ENCODE results near the gene ZNF804B. TPM values are rescaled to one million over a fixed set of nuclear protein-coding genes. Genes with fewer than 3 reads are reported as not detected.

ZNF804B gene
- total RNA-seq, 6 experiments from 2014 or later, result not detected

- ATAC-seq (peak; percentile 50 to 69 (median 59)), DNase-seq (no peak)
- H3K27ac ChIP-seq, result no peak overlapping the region
- no peaks in the 10 kb centered on the region for H3K9me3 ChIP-seq
- intact Hi-C loops (cut with DNase I), result no loop called here
- no peaks in the 10 kb centered on the region for H3K4me1 ChIP-seq
- H3K4me3 ChIP-seq, result no peak overlapping the region
- H3K36me3 ChIP-seq, result no peaks in the 10 kb centered on the region
- TF ChIP-seq POLR2A (IDR thresholded peaks at IDR 0.05) (no peak), CTCF (IDR thresholded peaks at IDR 0.05) (peak; percentile 55 to 70 (median 62))
- WGBS (ENCODE audit: insufficient coverage, low coverage, low lambda C conversion rate, missing lambda C conversion rate), result 56% methylated on average over 2 of the region's 2 CpGs
- no peaks in the 10 kb centered on the region for H3K27me3 ChIP-seq
These were observed 30.1 kb downstream of the ZNF804B start for GRCh38 chr7:88789480-88790064.

DNA sequence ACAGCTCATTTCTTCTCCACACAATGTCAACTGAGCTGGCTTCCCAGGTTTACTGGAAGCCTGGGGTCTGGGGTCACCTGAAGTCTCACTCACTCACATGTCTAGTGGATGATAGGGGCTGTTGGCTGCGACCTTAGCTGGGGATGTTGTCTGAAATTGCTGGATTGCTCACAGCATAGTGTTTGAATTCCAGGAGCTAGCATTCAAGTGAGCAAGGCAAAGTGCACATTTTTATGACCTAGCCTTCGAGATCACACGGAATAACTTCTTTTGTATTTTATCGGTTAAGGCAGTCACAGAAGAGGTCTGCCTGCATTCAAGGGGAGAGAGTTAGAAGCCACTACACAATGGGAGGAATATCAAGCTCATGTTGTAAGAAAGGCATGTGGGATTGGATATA lies 32.4 kb downstream of the ZNF804B start:
- peak; percentile 83 to 87 (median 84) for ATAC-seq
- intact Hi-C loops (cut with DNase I), result no loop called here
- Histone ChIP-seq H3K4me3 (peak overlapping the region in 2 of 3 donors; percentile 27 to 31), H3K4me1 (no peaks in the 10 kb centered on the region), H3K27ac (peak overlapping the region; percentile 18 to 61 (median 56)), H3K9me3 (no peaks in the 10 kb centered on the region), H3K27me3 (no peaks in the 10 kb centered on the region), H3K36me3 (no peaks in the 10 kb centered on the region)
- no peak for DNase-seq
- TF ChIP-seq POLR2A (IDR thresholded peaks at IDR 0.05), result no peak
- no peak for TF ChIP-seq CTCF (IDR thresholded peaks at IDR 0.05)
- 22% methylated on average over 4 of the region's 4 CpGs for WGBS (ENCODE audit: insufficient coverage, low coverage, low lambda C conversion rate, missing lambda C conversion rate)

DNA sequence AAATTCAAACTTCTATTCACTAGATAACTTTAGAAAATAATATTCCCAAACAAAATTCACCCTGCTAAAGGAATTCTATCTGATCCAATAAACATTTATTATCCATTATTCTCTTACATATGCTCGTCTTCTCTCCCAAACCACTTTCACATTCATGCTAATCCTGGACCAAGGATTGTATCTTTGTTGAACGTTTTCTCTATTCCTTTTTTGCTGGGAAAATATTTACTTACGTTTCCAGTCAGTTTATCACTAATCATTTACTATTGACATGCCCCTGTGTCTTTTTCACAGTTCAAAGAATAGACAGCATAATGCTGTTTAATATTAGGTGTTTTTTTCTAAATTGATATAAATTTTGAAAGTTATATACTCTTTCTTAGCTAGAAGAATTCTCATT lies 32.9 kb downstream of the ZNF804B start:
- H3K27me3 ChIP-seq, result no peaks in the 10 kb centered on the region
- peak; percentile 79 to 85 (median 82) for ATAC-seq
- no peaks in the 10 kb centered on the region for H3K4me1 ChIP-seq
- peak overlapping the region; percentile 18 to 61 (median 56) for H3K27ac ChIP-seq
- DNase-seq, result no peak
- no peak for TF ChIP-seq CTCF (IDR thresholded peaks at IDR 0.05)
- no peak for TF ChIP-seq POLR2A (IDR thresholded peaks at IDR 0.05)
- H3K4me3 ChIP-seq, result peak overlapping the region in 2 of 3 donors; percentile 27 to 31
- 26% methylated on average over 3 of the region's 3 CpGs for WGBS (ENCODE audit: insufficient coverage, low coverage, low lambda C conversion rate, missing lambda C conversion rate)
- intact Hi-C loops (cut with DNase I), result no loop called here
- H3K9me3 ChIP-seq, result no peaks in the 10 kb centered on the region
- H3K36me3 ChIP-seq, result no peaks in the 10 kb centered on the region

DNA sequence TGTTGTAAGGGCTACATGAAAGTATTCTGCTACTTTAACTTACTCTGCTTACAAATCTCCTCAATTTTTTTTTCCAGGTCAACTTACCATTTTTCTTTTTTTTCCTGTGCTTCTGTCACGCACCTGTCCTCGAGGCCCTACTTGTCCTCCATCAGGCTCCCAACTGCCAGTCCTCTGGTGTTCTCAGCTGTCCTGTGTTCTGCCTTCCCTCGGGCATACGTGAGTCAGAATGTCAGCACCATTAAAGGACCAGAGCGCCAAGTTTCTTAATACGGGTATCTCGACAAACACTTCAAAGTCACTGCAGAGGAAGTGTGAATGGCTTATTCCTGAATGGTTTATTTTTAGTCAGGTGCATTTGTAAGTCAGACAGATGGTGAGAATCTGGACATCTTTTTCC lies 36.1 kb downstream of the ZNF804B start, which contains the start of gene TEX47:
Gene TEX47, minus strand, starts transcription at position 185 of the 400 bp plus-strand sequence. CDS start 795 bp downstream, outside the sequence.
- H3K27ac ChIP-seq, result no peak within 1 kb of the TSS
- DNase-seq (no peak), ATAC-seq (no peak)
- H3K36me3 ChIP-seq, result no peaks in the 10 kb centered on the region
- no peak for TF ChIP-seq CTCF (IDR thresholded peaks at IDR 0.05)
- TF ChIP-seq POLR2A (IDR thresholded peaks at IDR 0.05), result no peak
- no peaks in the 10 kb centered on the region for H3K9me3 ChIP-seq
- no peak within 1 kb of the TSS for H3K4me3 ChIP-seq
- WGBS (ENCODE audit: insufficient coverage, low coverage, low lambda C conversion rate, missing lambda C conversion rate), result 85% methylated on average over 7 of the region's 7 CpGs
- H3K4me1 ChIP-seq, result no peaks in the 10 kb centered on the region
- no peaks in the 10 kb centered on the region for H3K27me3 ChIP-seq
- intact Hi-C loops (cut with DNase I), result no loop called here

All from right lobe of liver (tissue), 6 donors.